Thyroid gland (tissue), 4 donors: ENCODE results near the gene ARID2.

Source experiments
- CTCF ChIP-seq, 6 experiments: fragments of 200-600 bp in 3 of 6; fragments of 450-650 bp in 3 of 6; sonication (generic) in 3 of 6; IDR thresholded peaks; one replicate each; pipeline ENCODE4 v1.5.1; 2016 to 2019; ENCODE audit warnings: antibody characterized with exemption in 6 of 6, mild to moderate bottlenecking in 2 of 6, inconsistent platforms in 1 of 6, moderate library complexity in 1 of 6
- POLR2A ChIP-seq, 2 donors: fragments of 450-650 bp; IDR thresholded peaks; one replicate each; pipeline ENCODE4 v1.6.1; 2017; ENCODE audit warnings: antibody characterized with exemption in 2 of 2, mild to moderate bottlenecking in 2 of 2, moderate library complexity in 1 of 2

- TF ChIP-seq CTCF (IDR thresholded peaks at IDR 0.05) (no peak), POLR2A (IDR thresholded peaks at IDR 0.05) (no peak)
These were observed 184.6 kb downstream of the ARID2 start for GRCh38 chr12:45914090-45914489.
